GM12865 (cell line): ENCODE results near the gene CSNK2A2.

Source experiments
- DNase-seq: peaks from one replicate; pipeline ENCODE4 v3.0.0; 2010; ENCODE audit warnings: low read depth
- H3K4me3 ChIP-seq: 2 replicates; pipeline ENCODE4 v1.5.1; 2011; ENCODE audit warnings: mild to moderate bottlenecking, low read depth, low read length, control low read depth
- CTCF ChIP-seq: IDR thresholded peaks from 2 replicates; pipeline ENCODE4 v1.5.1; 2011; ENCODE audit warnings: low read length, control low read depth, low read depth, inconsistent platforms; ENCODE audit not compliant: insufficient read depth; ENCODE audit errors: missing control alignments

The CSNK2A2 gene

GRCh38 chr16:58152246-58152868 lies 45.5 kb downstream of the CSNK2A2 start:
- no peak for TF ChIP-seq CTCF
- no peak for DNase-seq
- no peak overlapping the region for H3K4me3 ChIP-seq

GRCh38 chr16:58148526-58148925 lies 49.4 kb downstream of the CSNK2A2 start:
- H3K4me3 ChIP-seq: no peak overlapping the region
- no peak for TF ChIP-seq CTCF
- DNase-seq: no peak

GRCh38 chr16:58148099-58148498 lies 49.8 kb downstream of the CSNK2A2 start:
- no peak for DNase-seq
- no peak for TF ChIP-seq CTCF
- no peak overlapping the region for H3K4me3 ChIP-seq

- H3K4me3 ChIP-seq: no peak overlapping the region
- DNase-seq: no peak
- TF ChIP-seq CTCF: no peak
Observed at GRCh38 chr16:58138852-58139251, 59.1 kb downstream of the CSNK2A2 start.

GRCh38 chr16:58137581-58137980 lies 60.3 kb downstream of the CSNK2A2 start:
- no peak overlapping the region for H3K4me3 ChIP-seq
- no peak for TF ChIP-seq CTCF
- DNase-seq: no peak

GRCh38 chr16:58129097-58129936 lies 68.6 kb downstream of the CSNK2A2 start, which contains the start of gene CFAP20:
TSS of gene CFAP20 (minus strand) at chr16:58129381. CDS start at chr16:58129115, 266 bp downstream.
- no peak for TF ChIP-seq CTCF
- peak within 1 kb of the TSS; percentile 99 for H3K4me3 ChIP-seq
- peak; percentile 100 for DNase-seq

GRCh38 chr16:58128711-58129096 lies 69.2 kb downstream of the CSNK2A2 start:
- DNase-seq: peak; percentile 50
- no peak for TF ChIP-seq CTCF
- peak overlapping the region; percentile 99 for H3K4me3 ChIP-seq
